Thyroid gland (tissue), 4 donors: ENCODE data around the gene SOCS3. TPM values are rescaled to one million over a fixed set of nuclear protein-coding genes. Genes with fewer than 3 reads are reported as not detected.

ENCODE experiments used
- DNase-seq, 2 donors: peaks; one replicate each; pipeline ENCODE4 v3.0.0-alpha.2; 2019
- H3K27ac ChIP-seq, 3 donors: fragments of 200-600 bp; sonication (generic); 1 replicate in 2 of 3; 2 replicates in 1 of 3; pipeline ENCODE4 v1.5.1; 2016 to 2019; ENCODE audit warnings: mild to moderate bottlenecking in 1 of 3, moderate library complexity in 1 of 3
- H3K27me3 ChIP-seq: fragments of 200-600 bp; sonication (generic); one replicate; pipeline ENCODE4 v1.5.1; 2019
- H3K36me3 ChIP-seq, 2 donors: fragments of 200-600 bp; sonication (generic); one replicate each; pipeline ENCODE4 v1.5.1; 2016 to 2019
- H3K4me1 ChIP-seq, 2 donors: fragments of 200-600 bp; sonication (generic); one replicate each; pipeline ENCODE4 v1.5.1; 2017 to 2019
- H3K4me3 ChIP-seq, 3 donors: fragments of 200-600 bp; sonication (generic); replicated peaks in 1 of 3; 1 replicate in 2 of 3; 2 replicates in 1 of 3; pipeline ENCODE4 v1.5.1; 2016; ENCODE audit warnings: mild to moderate bottlenecking in 1 of 3
- H3K9me3 ChIP-seq: fragments of 200-600 bp; sonication (generic); one replicate; pipeline ENCODE4 v1.5.1; 2017
- CTCF ChIP-seq, 6 experiments: fragments of 200-600 bp in 3 of 6; fragments of 450-650 bp in 3 of 6; sonication (generic) in 3 of 6; IDR thresholded peaks; one replicate each; pipeline ENCODE4 v1.5.1; 2016 to 2019; ENCODE audit warnings: antibody characterized with exemption in 6 of 6, mild to moderate bottlenecking in 2 of 6, inconsistent platforms in 1 of 6, moderate library complexity in 1 of 6
- POLR2A ChIP-seq, 2 donors: fragments of 450-650 bp; IDR thresholded peaks; one replicate each; pipeline ENCODE4 v1.6.1; 2017; ENCODE audit warnings: antibody characterized with exemption in 2 of 2, mild to moderate bottlenecking in 2 of 2, moderate library complexity in 1 of 2
- WGBS, 2 donors: methylation state at CpG; one replicate each; pipeline ENCODE4 v1.1.5; 2017; 5-methylcytosine and 5-hydroxymethylcytosine counted together
- intact Hi-C: fragments of 100-400 bp; cut with DNase I; formaldehyde crosslinking; loops from one replicate; pipeline ENCODE4 v1.15.1; 2023
- total RNA-seq, 4 donors: library from RNA; depleted of rRNA; stranded (reverse); fragments of >200 nt; gene quantifications; one replicate each; pipeline ENCODE4 v1.2.3, GENCODE V29; 2016

Gene SOCS3
- total RNA-seq, 4 donors from 2014 or later: 9.2 to 110 (median 33.3) TPM

GRCh38 chr17:78406920-78407319, 47.0 kb upstream of the SOCS3 start:
- H3K27ac ChIP-seq: no peak overlapping the region
- TF ChIP-seq CTCF (IDR thresholded peaks at IDR 0.05): no peak
- no peak for TF ChIP-seq POLR2A (IDR thresholded peaks at IDR 0.05)
- DNase-seq: no peak
- H3K36me3 ChIP-seq: peaks cover 20% of the 10 kb centered on the region in 2 donors
- 83 to 88% methylated on average over 7 to 8 of the region's 8 CpGs for WGBS, 2 donors
- H3K4me1 ChIP-seq: peaks cover 4 to 23% of the 10 kb centered on the region in 2 donors
- intact Hi-C loops: no loop called here
- no peaks in the 10 kb centered on the region for H3K9me3 ChIP-seq
- no peak overlapping the region for H3K4me3 ChIP-seq
- H3K27me3 ChIP-seq: no peaks in the 10 kb centered on the region

GRCh38 chr17:78406396-78406795, 46.5 kb upstream of the SOCS3 start:
- Histone ChIP-seq H3K9me3 (no peaks in the 10 kb centered on the region), H3K4me3 (no peak overlapping the region), H3K4me1 (peaks cover 4 to 25% of the 10 kb centered on the region in 2 donors), H3K27ac (no peak overlapping the region), H3K27me3 (no peaks in the 10 kb centered on the region), H3K36me3 (peaks cover 24% of the 10 kb centered on the region in 2 donors)
- 94 to 98% methylated on average over 6 of the region's 6 CpGs for WGBS, 2 donors
- no peak for DNase-seq
- TF ChIP-seq POLR2A (IDR thresholded peaks at IDR 0.05): no peak
- TF ChIP-seq CTCF (IDR thresholded peaks at IDR 0.05): no peak
- intact Hi-C loops: no loop called here

GRCh38 chr17:78403822-78404221, 43.9 kb upstream of the SOCS3 start:
- Histone ChIP-seq H3K27ac (no peak overlapping the region), H3K27me3 (no peaks in the 10 kb centered on the region), H3K4me3 (no peak overlapping the region), H3K36me3 (peaks cover 48% of the 10 kb centered on the region in 2 donors), H3K4me1 (peaks cover 4 to 21% of the 10 kb centered on the region in 2 donors), H3K9me3 (no peaks in the 10 kb centered on the region)
- TF ChIP-seq POLR2A (IDR thresholded peaks at IDR 0.05): no peak
- TF ChIP-seq CTCF (IDR thresholded peaks at IDR 0.05): no peak
- DNase-seq: no peak
- intact Hi-C loops: no loop called here
- 96 to 97% methylated on average over 14 of the region's 14 CpGs for WGBS, 2 donors

- H3K27me3 ChIP-seq: no peaks in the 10 kb centered on the region
- TF ChIP-seq CTCF (IDR thresholded peaks at IDR 0.05): no peak
- no peak for TF ChIP-seq POLR2A (IDR thresholded peaks at IDR 0.05)
- WGBS, 2 donors: 78 to 89% methylated on average over 5 to 6 of the region's 8 CpGs
- no peak overlapping the region for H3K4me3 ChIP-seq
- H3K9me3 ChIP-seq: no peaks in the 10 kb centered on the region
- DNase-seq: no peak
- intact Hi-C loops: no loop called here
- H3K4me1 ChIP-seq: peaks cover 0 to 17% of the 10 kb centered on the region in 2 donors
- H3K36me3 ChIP-seq: peaks cover 58 to 59% of the 10 kb centered on the region in 2 donors
- H3K27ac ChIP-seq: no peak overlapping the region
Measured at GRCh38 chr17:78401891-78402290, 42.0 kb upstream of the SOCS3 start.

GRCh38 chr17:78401246-78401645, 41.4 kb upstream of the SOCS3 start:
- Histone ChIP-seq H3K27ac (peak overlapping the region in 1 of 3 donors; percentile 30), H3K4me3 (no peak overlapping the region), H3K9me3 (no peaks in the 10 kb centered on the region), H3K36me3 (peaks cover 58 to 59% of the 10 kb centered on the region in 2 donors), H3K4me1 (peaks cover 0 to 18% of the 10 kb centered on the region in 2 donors), H3K27me3 (no peaks in the 10 kb centered on the region)
- TF ChIP-seq CTCF (IDR thresholded peaks at IDR 0.05): no peak
- no peak for TF ChIP-seq POLR2A (IDR thresholded peaks at IDR 0.05)
- intact Hi-C loops: no loop called here
- DNase-seq: peak; percentile 52 to 64
- WGBS, 2 donors: 53 to 61% methylated on average over 3 to 5 of the region's 6 CpGs
